ENCODE results near the gene CGNL1.

The CGNL1 gene

DNA sequence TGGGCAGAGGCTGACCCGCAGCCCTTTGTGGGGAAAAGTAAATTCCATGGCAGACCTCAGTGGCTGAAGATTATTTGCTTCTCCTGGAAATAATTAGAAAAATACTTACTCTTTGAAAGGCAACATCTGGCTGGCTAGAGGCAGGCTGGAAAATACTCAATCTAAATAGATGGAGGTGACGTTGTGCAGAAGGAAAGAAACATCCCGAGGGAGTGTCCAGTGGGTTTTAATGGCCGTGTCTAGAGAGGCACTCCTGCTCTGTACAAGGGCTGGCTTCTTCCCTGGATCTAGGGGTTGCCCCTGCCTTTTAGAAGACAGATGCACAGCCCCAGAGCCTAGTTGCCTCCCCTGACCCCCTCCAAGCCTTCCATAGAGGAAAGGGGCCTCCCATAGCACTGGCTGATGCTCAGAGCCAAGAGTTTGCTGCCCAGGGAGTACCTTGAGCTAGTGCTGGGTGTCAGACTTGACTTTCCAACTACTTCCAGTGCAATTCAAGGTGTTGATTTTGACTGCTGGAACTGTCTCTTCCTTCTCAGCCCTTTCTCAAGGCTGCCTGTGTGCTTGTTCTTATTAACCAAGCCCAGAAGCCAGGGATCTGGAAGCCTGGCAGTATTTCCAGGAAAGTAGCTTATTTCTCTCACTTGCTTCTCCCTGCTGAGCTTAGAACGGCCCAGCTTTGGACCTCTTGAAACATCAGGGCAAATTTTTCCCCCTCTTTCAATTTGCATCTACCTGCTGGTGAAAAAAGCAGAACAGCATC lies 27.4 kb downstream of the CGNL1 start:
- DNase-seq (ENCODE audit: extremely low read depth, insufficient read length) = no peak
- Histone ChIP-seq H3K4me3 (replicated peaks; ENCODE audit: low read depth, low read length) (no peak overlapping the region), H3K36me3 (ENCODE audit: control insufficient read depth, insufficient read depth, low read length) (no peaks in the 10 kb centered on the region), H3K27me3 (replicated peaks; ENCODE audit: control insufficient read depth, insufficient read depth, low read length) (peaks cover 2% of the 10 kb centered on the region)
- TF ChIP-seq, protein P1, sequence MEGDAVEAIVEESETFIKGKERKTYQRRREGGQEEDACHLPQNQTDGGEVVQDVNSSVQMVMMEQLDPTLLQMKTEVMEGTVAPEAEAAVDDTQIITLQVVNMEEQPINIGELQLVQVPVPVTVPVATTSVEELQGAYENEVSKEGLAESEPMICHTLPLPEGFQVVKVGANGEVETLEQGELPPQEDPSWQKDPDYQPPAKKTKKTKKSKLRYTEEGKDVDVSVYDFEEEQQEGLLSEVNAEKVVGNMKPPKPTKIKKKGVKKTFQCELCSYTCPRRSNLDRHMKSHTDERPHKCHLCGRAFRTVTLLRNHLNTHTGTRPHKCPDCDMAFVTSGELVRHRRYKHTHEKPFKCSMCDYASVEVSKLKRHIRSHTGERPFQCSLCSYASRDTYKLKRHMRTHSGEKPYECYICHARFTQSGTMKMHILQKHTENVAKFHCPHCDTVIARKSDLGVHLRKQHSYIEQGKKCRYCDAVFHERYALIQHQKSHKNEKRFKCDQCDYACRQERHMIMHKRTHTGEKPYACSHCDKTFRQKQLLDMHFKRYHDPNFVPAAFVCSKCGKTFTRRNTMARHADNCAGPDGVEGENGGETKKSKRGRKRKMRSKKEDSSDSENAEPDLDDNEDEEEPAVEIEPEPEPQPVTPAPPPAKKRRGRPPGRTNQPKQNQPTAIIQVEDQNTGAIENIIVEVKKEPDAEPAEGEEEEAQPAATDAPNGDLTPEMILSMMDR (IDR thresholded peaks at IDR 0.05; ENCODE audit: insufficient read depth, low read length, poor library complexity, severe bottlenecking) = no peak

GRCh38 chr15:57405133-57405532 lies 28.8 kb downstream of the CGNL1 start:
- DNase-seq (ENCODE audit: extremely low read depth, insufficient read length) = no peak
- no peak overlapping the region for H3K4me3 ChIP-seq (replicated peaks; ENCODE audit: low read depth, low read length)
- TF ChIP-seq, protein P1 (IDR thresholded peaks at IDR 0.05; ENCODE audit: insufficient read depth, low read length, poor library complexity, severe bottlenecking) = no peak
- no peaks in the 10 kb centered on the region for H3K36me3 ChIP-seq (ENCODE audit: control insufficient read depth, insufficient read depth, low read length)
- H3K27me3 ChIP-seq (replicated peaks; ENCODE audit: control insufficient read depth, insufficient read depth, low read length) = peaks cover 2% of the 10 kb centered on the region

GRCh38 chr15:57406062-57406772 lies 29.9 kb downstream of the CGNL1 start:
- no peak for DNase-seq (ENCODE audit: extremely low read depth, insufficient read length)
- Histone ChIP-seq H3K4me3 (replicated peaks; ENCODE audit: low read depth, low read length) (no peak overlapping the region), H3K36me3 (ENCODE audit: control insufficient read depth, insufficient read depth, low read length) (no peaks in the 10 kb centered on the region), H3K27me3 (replicated peaks; ENCODE audit: control insufficient read depth, insufficient read depth, low read length) (peaks cover 2% of the 10 kb centered on the region)
- TF ChIP-seq, protein P1 (IDR thresholded peaks at IDR 0.05; ENCODE audit: insufficient read depth, low read length, poor library complexity, severe bottlenecking) = no peak

- DNase-seq (ENCODE audit: extremely low read depth, insufficient read length) = no peak
- Histone ChIP-seq H3K36me3 (ENCODE audit: control insufficient read depth, insufficient read depth, low read length) (no peaks in the 10 kb centered on the region), H3K4me3 (replicated peaks; ENCODE audit: low read depth, low read length) (no peak overlapping the region), H3K27me3 (replicated peaks; ENCODE audit: control insufficient read depth, insufficient read depth, low read length) (no peaks in the 10 kb centered on the region; the same call in 1 of the 2 replicates)
- TF ChIP-seq, protein P1 (IDR thresholded peaks at IDR 0.05; ENCODE audit: insufficient read depth, low read length, poor library complexity, severe bottlenecking) = no peak
Measured at GRCh38 chr15:57410373-57410772, 34.1 kb downstream of the CGNL1 start.

- no peak for DNase-seq (ENCODE audit: extremely low read depth, insufficient read length)
Measured at GRCh38 chr15:57411945-57412768, 35.9 kb downstream of the CGNL1 start.

More at GRCh38 chr15:57411945-57412768, 35.9 kb downstream of the CGNL1 start:
- TF ChIP-seq, protein P1 (IDR thresholded peaks at IDR 0.05; ENCODE audit: insufficient read depth, low read length, poor library complexity, severe bottlenecking) = no peak
- H3K4me3 ChIP-seq (replicated peaks; ENCODE audit: low read depth, low read length) = no peak overlapping the region
- H3K27me3 ChIP-seq (replicated peaks; ENCODE audit: control insufficient read depth, insufficient read depth, low read length) = no peaks in the 10 kb centered on the region; the same call in 1 of the 2 replicates
- H3K36me3 ChIP-seq (ENCODE audit: control insufficient read depth, insufficient read depth, low read length) = no peaks in the 10 kb centered on the region
